Breast epithelium (tissue), 4 donors: Measurements from ENCODE around the gene MAP3K1. TPM values are rescaled to one million over a fixed set of nuclear protein-coding genes. Genes with fewer than 3 reads are reported as not detected.
"Not testable (repeated sequence)": the region's sequence is repeated elsewhere in the genome, so short reads cannot be mapped to it uniquely, and the experiment has no call there.

ENCODE experiments used
- DNase-seq, 2 donors: peaks; one replicate each; pipeline ENCODE4 v3.0.0-alpha.2; 2019; ENCODE audit warnings: low spot score in 2 of 2
- H3K27ac ChIP-seq, 2 donors: fragments of 200-600 bp; sonication (generic) in 1 of 2; one replicate each; pipeline ENCODE4 v1.5.1; 2016 to 2019; ENCODE audit warnings: mild to moderate bottlenecking in 1 of 2
- H3K27me3 ChIP-seq, 2 donors: fragments of 200-600 bp; sonication (generic) in 1 of 2; one replicate each; pipeline versions ENCODE4 v1.5.1 to v1.6.0; 2017 to 2019; ENCODE audit warnings: control low read depth in 1 of 2, mild to moderate bottlenecking in 1 of 2
- H3K36me3 ChIP-seq: fragments of 200-600 bp; one replicate; pipeline ENCODE4 v1.5.1; 2019
- H3K4me1 ChIP-seq, 2 donors: fragments of 200-600 bp; sonication (generic); one replicate each; pipeline ENCODE4 v1.5.1; 2016 to 2019; ENCODE audit warnings: control low read depth in 1 of 2
- H3K4me3 ChIP-seq, 3 donors: fragments of 200-600 bp; sonication (generic); 1 replicate in 2 of 3; 2 replicates in 1 of 3; pipeline ENCODE4 v1.5.1; 2016 to 2019; ENCODE audit warnings: mild to moderate bottlenecking in 3 of 3, moderate library complexity in 2 of 3
- H3K9me3 ChIP-seq, 2 donors: fragments of 200-600 bp; sonication (generic) in 1 of 2; one replicate each; pipeline ENCODE4 v1.5.1; 2016 to 2019; ENCODE audit warnings: control low read depth in 1 of 2
- POLR2A ChIP-seq: fragments of 450-650 bp; IDR thresholded peaks from one replicate; pipeline ENCODE4 v1.6.1; 2016; ENCODE audit warnings: antibody characterized with exemption, mild to moderate bottlenecking, moderate library complexity
- POLR2AphosphoS5 ChIP-seq, 3 donors: sonication (generic); formaldehyde crosslinking; IDR thresholded peaks; one replicate each; pipeline ENCODE4 v1.6.1; 2017; ENCODE audit warnings: antibody characterized with exemption in 3 of 3
- intact Hi-C: fragments of 100-400 bp; cut with DNase I; formaldehyde crosslinking; loops from one replicate; pipeline ENCODE4 v1.15.1; 2023; ENCODE audit warnings: low total_unique reads
- total RNA-seq, 3 donors: library from RNA; depleted of rRNA; stranded (reverse); fragments of >200 nt; gene quantifications; one replicate each; pipeline ENCODE4 v1.1.0, GENCODE V29; 2016
- TF ChIP-seq, protein P1 (sequence below), 3 donors: fragments of 450-650 bp; IDR thresholded peaks; one replicate each; pipeline ENCODE4 v1.5.1; 2016 to 2017; ENCODE audit warnings: antibody characterized with exemption in 3 of 3, mild to moderate bottlenecking in 3 of 3, moderate library complexity in 3 of 3

MAP3K1 gene
- 100 to 1,000 TPM in 1 of 3 donors, 10 to 100 TPM in 2; 14.9 to 138 (median 77.7) TPM for total RNA-seq

DNA sequence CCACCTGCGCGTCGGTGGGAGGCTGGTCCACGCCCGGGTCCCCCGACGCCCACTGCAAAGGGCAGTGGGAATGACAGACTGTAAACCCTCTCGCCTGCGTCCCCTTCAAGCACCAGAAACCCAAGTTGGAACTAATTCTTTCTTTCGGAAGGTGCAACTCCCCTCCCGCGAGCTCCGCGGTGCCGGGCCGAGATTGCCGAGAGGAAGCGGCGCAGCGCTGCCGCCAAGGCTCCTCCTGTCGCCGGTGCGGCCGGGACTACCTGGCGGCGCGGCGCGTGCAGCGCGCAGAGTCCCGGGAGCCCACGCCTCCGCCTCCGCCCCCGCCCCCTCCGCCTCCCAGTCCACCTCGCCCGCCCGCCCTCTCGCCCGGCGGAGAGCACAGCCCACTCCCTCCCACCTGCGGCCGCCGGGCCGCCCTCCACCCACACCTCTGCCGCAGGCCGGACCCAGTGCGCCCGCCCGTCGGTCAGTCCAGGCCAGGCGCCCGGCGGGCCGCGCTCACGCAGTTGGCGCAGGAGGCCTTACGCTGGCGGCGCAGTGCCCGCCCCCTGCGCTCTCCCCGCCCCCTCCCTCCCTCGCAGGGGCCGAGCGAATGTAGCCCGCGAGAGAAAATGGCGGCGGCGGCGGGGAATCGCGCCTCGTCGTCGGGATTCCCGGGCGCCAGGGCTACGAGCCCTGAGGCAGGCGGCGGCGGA lies at the start of gene MAP3K1:
TSS of gene MAP3K1 (plus strand) at position 587 of the 695 bp plus-strand sequence. CDS start at position 612, 25 bp downstream.
- DNase-seq: peak; percentile 77 to 90
- Histone ChIP-seq H3K4me1 (peaks cover 0 to 4% of the 10 kb centered on the region in 2 donors), H3K27ac (peak within 1 kb of the TSS; percentile 97 to 99), H3K9me3 (no peaks in the 10 kb centered on the region), H3K27me3 (no peaks in the 10 kb centered on the region), H3K4me3 (peak within 1 kb of the TSS; percentile 80 to 94 (median 91)), H3K36me3 (no peaks in the 10 kb centered on the region)
- TF ChIP-seq POLR2A (peak; percentile 40), POLR2AphosphoS5 (IDR thresholded peaks at IDR 0.05) (peak; percentile 7 to 47 (median 35))
- TF ChIP-seq, protein P1, sequence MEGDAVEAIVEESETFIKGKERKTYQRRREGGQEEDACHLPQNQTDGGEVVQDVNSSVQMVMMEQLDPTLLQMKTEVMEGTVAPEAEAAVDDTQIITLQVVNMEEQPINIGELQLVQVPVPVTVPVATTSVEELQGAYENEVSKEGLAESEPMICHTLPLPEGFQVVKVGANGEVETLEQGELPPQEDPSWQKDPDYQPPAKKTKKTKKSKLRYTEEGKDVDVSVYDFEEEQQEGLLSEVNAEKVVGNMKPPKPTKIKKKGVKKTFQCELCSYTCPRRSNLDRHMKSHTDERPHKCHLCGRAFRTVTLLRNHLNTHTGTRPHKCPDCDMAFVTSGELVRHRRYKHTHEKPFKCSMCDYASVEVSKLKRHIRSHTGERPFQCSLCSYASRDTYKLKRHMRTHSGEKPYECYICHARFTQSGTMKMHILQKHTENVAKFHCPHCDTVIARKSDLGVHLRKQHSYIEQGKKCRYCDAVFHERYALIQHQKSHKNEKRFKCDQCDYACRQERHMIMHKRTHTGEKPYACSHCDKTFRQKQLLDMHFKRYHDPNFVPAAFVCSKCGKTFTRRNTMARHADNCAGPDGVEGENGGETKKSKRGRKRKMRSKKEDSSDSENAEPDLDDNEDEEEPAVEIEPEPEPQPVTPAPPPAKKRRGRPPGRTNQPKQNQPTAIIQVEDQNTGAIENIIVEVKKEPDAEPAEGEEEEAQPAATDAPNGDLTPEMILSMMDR (IDR thresholded peaks at IDR 0.05): no peak
- intact Hi-C loops: no loop called here

DNA sequence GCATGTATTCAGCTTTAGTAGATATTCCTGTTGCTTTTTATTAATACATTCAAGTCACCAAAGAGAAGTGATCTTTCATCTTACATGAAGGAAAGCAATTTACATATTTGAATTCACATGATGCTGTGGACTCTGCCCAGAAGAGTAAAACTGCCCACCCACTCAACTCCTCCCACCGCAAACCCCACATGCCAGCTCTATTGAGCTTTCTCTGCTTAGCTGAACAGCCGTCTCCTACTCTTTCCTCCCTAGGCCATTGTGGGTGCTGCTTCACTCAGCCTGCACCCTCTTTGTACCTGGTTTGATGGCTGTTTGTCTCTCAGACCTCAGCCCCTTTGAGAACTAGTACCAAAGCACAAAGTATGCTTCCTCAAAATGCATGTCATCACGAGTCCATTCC lies 48.4 kb upstream of the MAP3K1 start:
- TF ChIP-seq POLR2AphosphoS5 (IDR thresholded peaks at IDR 0.05) (no peak), POLR2A (no peak)
- TF ChIP-seq, protein P1 (IDR thresholded peaks at IDR 0.05): no peak
- Histone ChIP-seq H3K4me3 (no peak overlapping the region), H3K4me1 (peaks cover 0 to 5% of the 10 kb centered on the region in 2 donors), H3K36me3 (no peaks in the 10 kb centered on the region), H3K27ac (no peak overlapping the region), H3K9me3 (no peaks in the 10 kb centered on the region), H3K27me3 (no peaks in the 10 kb centered on the region)
- no peak for DNase-seq
- intact Hi-C loops: no loop called here

DNA sequence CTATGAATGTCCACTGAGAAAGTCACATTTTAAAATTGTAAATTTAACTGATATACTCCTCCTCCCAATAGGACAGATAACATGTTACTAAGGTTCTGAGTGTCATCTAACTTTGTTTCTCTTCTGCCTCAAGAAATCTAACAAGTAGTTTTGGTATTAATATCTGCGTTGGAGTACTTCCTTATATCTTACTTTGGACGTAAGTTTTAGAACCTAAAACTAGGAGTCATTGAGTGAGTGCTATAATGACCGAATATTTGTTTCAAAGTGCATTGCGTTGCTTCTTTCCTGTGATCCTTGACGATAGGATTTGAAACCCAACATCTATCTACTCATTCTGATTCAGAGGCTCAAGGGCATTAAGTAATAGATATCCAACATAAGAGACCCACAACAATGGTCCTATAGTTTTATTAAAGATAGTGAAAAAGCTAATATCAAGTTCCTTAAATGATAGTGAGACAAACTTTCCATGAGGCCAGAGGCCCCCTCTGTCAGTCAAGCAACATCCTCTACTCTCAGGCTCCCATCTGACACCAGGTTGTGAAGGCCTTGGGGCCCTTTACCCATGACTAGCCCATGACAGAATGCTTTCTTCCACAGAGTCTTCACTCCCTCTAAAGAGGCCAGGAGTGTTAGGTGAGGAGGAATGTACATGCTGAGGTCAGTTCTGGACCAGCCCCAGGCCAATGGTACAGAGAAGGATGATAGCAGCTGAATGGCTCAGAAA lies 45.3 kb upstream of the MAP3K1 start:
- TF ChIP-seq POLR2AphosphoS5 (IDR thresholded peaks at IDR 0.05) (no peak), POLR2A (no peak)
- TF ChIP-seq, protein P1 (IDR thresholded peaks at IDR 0.05): no peak
- H3K36me3 ChIP-seq: no peaks in the 10 kb centered on the region

DNA sequence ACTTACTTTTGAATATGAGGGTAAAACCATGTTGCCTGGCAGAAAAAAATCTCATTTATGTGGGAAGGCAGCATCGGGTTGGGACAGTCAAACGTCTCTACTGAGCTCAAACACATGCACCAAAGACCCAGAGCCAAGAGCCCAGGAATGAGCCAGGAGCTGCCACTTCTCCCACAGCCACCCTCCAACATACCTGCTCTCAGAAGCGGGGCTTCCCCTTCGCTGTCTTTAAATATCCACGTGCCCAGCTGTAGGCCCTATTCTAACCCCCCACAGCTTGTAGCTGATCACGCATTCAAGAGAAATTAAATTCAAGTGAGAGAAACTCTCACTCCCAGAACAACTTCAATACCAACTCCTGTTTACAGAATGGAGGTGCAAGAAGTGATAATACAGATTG lies 42.6 kb upstream of the MAP3K1 start:
- H3K9me3 ChIP-seq: no peaks in the 10 kb centered on the region
- H3K36me3 ChIP-seq: no peaks in the 10 kb centered on the region
- DNase-seq: no peak
- H3K4me3 ChIP-seq: no peak overlapping the region
- H3K27me3 ChIP-seq: no peaks in the 10 kb centered on the region
- H3K27ac ChIP-seq: no peak overlapping the region
- no peaks in the 10 kb centered on the region for H3K4me1 ChIP-seq
- TF ChIP-seq POLR2A: no peak
- TF ChIP-seq POLR2AphosphoS5 (IDR thresholded peaks at IDR 0.05): no peak
- TF ChIP-seq, protein P1 (IDR thresholded peaks at IDR 0.05): no peak
- intact Hi-C loops: no loop called here

More for the DNA sequence above, 45.3 kb upstream of the MAP3K1 start:
- no peaks in the 10 kb centered on the region for H3K4me1 ChIP-seq
- no peak for DNase-seq
- no peak overlapping the region for H3K4me3 ChIP-seq
- intact Hi-C loops: no loop called here
- no peaks in the 10 kb centered on the region for H3K9me3 ChIP-seq
- H3K27me3 ChIP-seq: no peaks in the 10 kb centered on the region
- no peak overlapping the region for H3K27ac ChIP-seq

DNA sequence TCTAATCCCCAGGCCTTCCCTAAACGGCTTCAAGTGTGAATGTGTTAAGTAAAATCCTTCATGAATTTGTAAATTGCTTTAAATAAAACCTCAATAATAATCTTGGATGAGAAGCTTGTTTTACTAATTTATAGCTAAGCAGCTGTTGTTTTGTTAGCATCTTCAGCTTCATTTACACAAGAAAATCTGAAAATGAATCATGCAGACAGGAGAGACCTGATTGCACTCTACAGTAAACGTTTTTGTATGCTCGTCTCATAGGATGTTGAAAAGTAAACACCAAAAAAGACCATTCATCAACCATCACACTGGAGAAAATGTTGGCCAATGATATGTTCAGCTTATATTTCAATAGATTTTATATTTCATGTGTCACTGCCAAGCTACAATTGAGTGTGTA lies 40.4 kb upstream of the MAP3K1 start:
- no peak overlapping the region for H3K4me3 ChIP-seq
- H3K27me3 ChIP-seq: no peaks in the 10 kb centered on the region
- H3K4me1 ChIP-seq: no peaks in the 10 kb centered on the region
- no peaks in the 10 kb centered on the region for H3K36me3 ChIP-seq
- no peak overlapping the region for H3K27ac ChIP-seq
- TF ChIP-seq POLR2A (no peak), POLR2AphosphoS5 (IDR thresholded peaks at IDR 0.05) (no peak)
- TF ChIP-seq, protein P1 (IDR thresholded peaks at IDR 0.05): no peak
- no peak for DNase-seq
- intact Hi-C loops: no loop called here
- H3K9me3 ChIP-seq: no peaks in the 10 kb centered on the region

DNA sequence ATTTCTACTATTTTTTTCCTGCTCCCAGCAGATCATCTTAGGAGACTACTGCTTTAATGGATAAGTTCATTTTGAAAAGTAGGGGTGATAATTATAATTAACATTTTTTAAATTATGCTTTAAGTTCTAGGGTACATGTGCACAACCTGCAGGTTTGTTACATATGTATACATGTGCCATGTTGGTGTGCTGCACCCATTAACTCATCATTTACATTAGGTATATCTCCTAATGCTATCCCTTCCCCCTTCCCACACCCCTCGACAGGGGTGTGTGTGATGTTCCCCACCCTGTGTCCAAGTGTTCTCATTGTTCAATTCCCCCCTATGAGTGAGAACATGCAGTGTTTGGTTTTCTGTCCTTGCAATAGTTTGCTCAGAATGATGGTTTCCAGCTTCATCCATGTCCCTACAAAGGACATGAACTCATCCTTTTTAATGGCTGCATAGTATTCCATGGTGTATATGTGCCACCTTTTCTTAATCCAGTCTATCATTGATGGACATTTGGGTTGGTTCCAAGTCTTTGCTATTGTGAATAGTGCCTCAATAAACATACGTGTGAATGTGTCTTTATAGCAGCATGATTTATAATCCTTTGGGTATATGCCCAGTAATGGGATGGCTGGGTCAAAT lies 39.0 kb upstream of the MAP3K1 start:
- H3K4me1 ChIP-seq, H3K36me3 ChIP-seq, DNase-seq, H3K27me3 ChIP-seq, H3K9me3 ChIP-seq, intact Hi-C loops, H3K4me3 ChIP-seq, H3K27ac ChIP-seq: not testable (repeated sequence)
